Gastroesophageal sphincter (tissue), 4 donors: ENCODE measurements around the gene COX8C. TPM values are rescaled to one million over a fixed set of nuclear protein-coding genes. Genes with fewer than 3 reads are reported as not detected.

Experiments used
- ATAC-seq: fragments of 150-250 bp; one replicate; pipeline ENCODE4 v1.9.1; 2016; ENCODE audit warnings: mild to moderate bottlenecking, moderate library complexity
- H3K27ac ChIP-seq, 4 donors: fragments of 200-600 bp; sonication (generic) in 3 of 4; 1 replicate in 3 of 4; 2 replicates in 1 of 4; pipeline ENCODE4 v1.5.1; 2016 to 2019
- H3K27me3 ChIP-seq: fragments of 200-600 bp; sonication (generic); one replicate; pipeline ENCODE4 v1.5.1; 2019
- H3K36me3 ChIP-seq, 2 donors: fragments of 200-600 bp; sonication (generic); one replicate each; pipeline ENCODE4 v1.5.1; 2019; ENCODE audit warnings: control low read depth in 1 of 2
- H3K4me1 ChIP-seq, 3 donors: fragments of 200-600 bp; sonication (generic); 1 replicate in 2 of 3; 2 replicates in 1 of 3; pipeline ENCODE4 v1.5.1; 2016 to 2019; ENCODE audit warnings: control low read depth in 2 of 3
- H3K4me3 ChIP-seq, 2 donors: fragments of 200-600 bp; sonication (generic); one replicate each; pipeline ENCODE4 v1.5.1; 2019; ENCODE audit warnings: mild to moderate bottlenecking in 1 of 2, moderate library complexity in 1 of 2
- H3K9me3 ChIP-seq, 3 donors: fragments of 200-600 bp; sonication (generic); one replicate each; pipeline ENCODE4 v1.5.1; 2017 to 2019; ENCODE audit warnings: control low read depth in 2 of 3
- CTCF ChIP-seq, 4 experiments: fragments of 200-600 bp in 2 of 4; fragments of 450-650 bp in 2 of 4; sonication (generic) in 1 of 4; IDR thresholded peaks; one replicate each; pipeline ENCODE4 v1.5.1; 2017 to 2019; ENCODE audit warnings: antibody characterized with exemption in 4 of 4, mild to moderate bottlenecking in 2 of 4, moderate library complexity in 2 of 4
- EP300 ChIP-seq: sonication (generic); formaldehyde crosslinking; IDR thresholded peaks from one replicate; pipeline ENCODE4 v1.6.1; 2017; ENCODE audit warnings: antibody characterized with exemption, mild to moderate bottlenecking
- POLR2A ChIP-seq, 2 donors: fragments of 450-650 bp; IDR thresholded peaks; one replicate each; pipeline ENCODE4 v1.6.1; 2017; ENCODE audit warnings: antibody characterized with exemption in 2 of 2, mild to moderate bottlenecking in 2 of 2, moderate library complexity in 1 of 2
- POLR2AphosphoS5 ChIP-seq: sonication (generic); formaldehyde crosslinking; IDR thresholded peaks from one replicate; pipeline ENCODE4 v1.6.1; 2017; ENCODE audit warnings: antibody characterized with exemption
- WGBS, 2 donors: methylation state at CpG; one replicate each; pipeline ENCODE4 v1.1.5; 2018; ENCODE audit warnings: low coverage in 1 of 2; 5-methylcytosine and 5-hydroxymethylcytosine counted together
- total RNA-seq, 4 donors: library from RNA; depleted of rRNA; stranded (reverse); fragments of >200 nt; gene quantifications; one replicate each; pipeline ENCODE4 v1.1.0, GENCODE V29; 2016

Gene COX8C
- total RNA-seq, 4 donors from 2014 or later, result not detected

DNA sequence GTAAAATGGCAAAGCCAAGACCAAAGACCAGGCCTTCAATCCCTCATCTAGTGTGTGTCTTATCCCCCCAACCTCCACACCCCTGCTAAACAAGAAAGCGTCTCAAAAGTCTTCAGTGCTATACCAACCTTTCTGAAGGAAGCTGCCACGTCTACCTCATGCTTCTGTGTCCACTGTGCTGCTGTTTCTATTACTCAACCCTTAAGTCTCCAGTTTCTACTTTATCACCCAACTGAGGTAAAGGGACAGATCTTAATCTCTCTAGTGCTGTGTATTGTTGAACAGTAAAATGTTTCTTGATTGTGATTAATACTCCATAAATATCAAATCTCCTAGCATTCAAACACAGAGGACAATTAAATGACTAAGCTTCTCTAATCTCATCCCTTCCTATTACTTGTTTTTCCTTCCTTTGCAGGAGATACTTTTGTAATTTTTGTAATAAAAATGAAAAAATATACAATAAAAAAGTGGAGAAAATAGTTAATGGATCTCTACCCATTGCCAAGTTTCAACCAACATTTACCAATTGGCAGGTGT is 37.5 kb upstream of the COX8C start:
- TF ChIP-seq CTCF (IDR thresholded peaks at IDR 0.05), result no peak
- TF ChIP-seq POLR2AphosphoS5, result no peak
- no peak for TF ChIP-seq EP300
- no peak for TF ChIP-seq POLR2A (IDR thresholded peaks at IDR 0.05)
- no peak for ATAC-seq
- no peaks in the 10 kb centered on the region for H3K9me3 ChIP-seq
- WGBS, 2 donors, result 84 to 94% methylated on average over 2 of the region's 2 CpGs
- no peak overlapping the region for H3K4me3 ChIP-seq
- no peaks in the 10 kb centered on the region for H3K36me3 ChIP-seq
- peaks cover 0 to 43% (median 3%) of the 10 kb centered on the region in 3 donors for H3K4me1 ChIP-seq
- H3K27me3 ChIP-seq, result no peaks in the 10 kb centered on the region
- H3K27ac ChIP-seq, result no peak overlapping the region

- 77 to 82% methylated on average over 1 of the region's 1 CpG for WGBS, 2 donors
- no peaks in the 10 kb centered on the region for H3K27me3 ChIP-seq
- H3K4me3 ChIP-seq, result no peak overlapping the region
- no peak for ATAC-seq
- TF ChIP-seq POLR2AphosphoS5 (no peak), EP300 (no peak), POLR2A (IDR thresholded peaks at IDR 0.05) (no peak), CTCF (IDR thresholded peaks at IDR 0.05) (no peak)
- H3K27ac ChIP-seq, result no peak overlapping the region
- H3K9me3 ChIP-seq, result no peaks in the 10 kb centered on the region
- H3K36me3 ChIP-seq, result no peaks in the 10 kb centered on the region
- H3K4me1 ChIP-seq, result peaks cover 0 to 38% (median 3%) of the 10 kb centered on the region in 3 donors
Measured at GRCh38 chr14:93311082-93311481, 35.9 kb upstream of the COX8C start.

DNA sequence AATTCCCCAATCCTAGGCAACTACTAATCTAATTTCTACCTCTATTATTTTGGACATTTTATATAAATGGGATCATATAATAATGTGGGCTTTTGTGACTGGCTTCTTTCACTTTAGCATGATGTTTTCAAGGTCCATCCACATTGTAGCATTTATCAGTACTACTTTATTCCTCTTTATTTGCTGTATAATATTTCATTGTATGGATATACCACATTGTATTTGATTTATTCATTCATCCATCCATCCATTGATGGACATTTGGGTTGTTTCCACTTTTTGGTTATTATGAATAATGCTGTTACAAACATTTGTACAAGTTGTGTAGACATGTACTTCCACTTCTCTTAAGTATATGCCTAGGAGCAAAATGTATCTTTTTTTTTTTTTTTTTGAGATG is 31.4 kb upstream of the COX8C start:
- Histone ChIP-seq H3K27ac (no peak overlapping the region), H3K4me3 (no peak overlapping the region), H3K27me3 (no peaks in the 10 kb centered on the region), H3K4me1 (peaks cover 0 to 66% (median 7%) of the 10 kb centered on the region in 3 donors), H3K9me3 (no peaks in the 10 kb centered on the region), H3K36me3 (no peaks in the 10 kb centered on the region)
- TF ChIP-seq POLR2A (IDR thresholded peaks at IDR 0.05), result no peak
- no peak for TF ChIP-seq CTCF (IDR thresholded peaks at IDR 0.05)
- no peak for TF ChIP-seq EP300
- no peak for TF ChIP-seq POLR2AphosphoS5
- ATAC-seq, result no peak

- Histone ChIP-seq H3K27ac (no peak overlapping the region), H3K4me1 (peaks cover 0 to 59% (median 7%) of the 10 kb centered on the region in 3 donors), H3K27me3 (no peaks in the 10 kb centered on the region), H3K4me3 (no peak overlapping the region), H3K36me3 (no peaks in the 10 kb centered on the region), H3K9me3 (no peaks in the 10 kb centered on the region)
- WGBS, 2 donors, result 50 to 65% methylated on average over 3 to 4 of the region's 4 CpGs
- TF ChIP-seq POLR2A (IDR thresholded peaks at IDR 0.05), result no peak
- no peak for ATAC-seq
Measured at GRCh38 chr14:93316716-93317115, 30.3 kb upstream of the COX8C start.

DNA sequence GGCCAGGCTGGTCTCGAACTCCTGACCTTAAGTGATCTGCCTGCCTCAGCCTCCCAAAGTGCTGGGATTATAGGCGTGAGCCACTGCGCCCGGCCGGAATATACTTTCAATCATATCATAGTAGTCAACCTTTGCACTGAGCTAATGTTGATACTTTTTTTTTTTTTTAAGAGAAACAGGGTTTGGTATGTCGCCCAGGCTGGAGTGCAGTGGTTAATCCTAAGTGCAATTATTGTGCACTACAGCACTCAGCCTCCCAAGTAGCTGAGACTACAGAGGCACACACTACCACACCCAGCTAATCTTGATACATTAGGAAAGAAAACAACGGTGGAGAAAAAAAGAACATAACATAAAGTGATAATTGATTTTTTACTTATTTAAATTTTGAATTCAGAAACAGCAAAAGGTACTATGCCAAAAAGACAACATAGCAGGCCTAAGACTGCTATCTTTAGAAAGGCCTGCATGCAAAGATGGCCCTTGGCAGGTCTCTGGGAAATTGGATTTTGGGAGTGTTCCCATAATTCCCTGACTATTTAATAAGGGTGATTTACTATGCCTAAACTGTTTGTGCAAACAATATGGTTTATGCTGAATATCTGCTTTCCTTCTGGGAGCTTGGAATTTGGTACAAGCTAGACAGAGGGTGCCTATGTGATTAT is 29.6 kb upstream of the COX8C start:
- Histone ChIP-seq H3K27me3 (no peaks in the 10 kb centered on the region), H3K4me1 (peaks cover 0 to 53% (median 3%) of the 10 kb centered on the region in 3 donors), H3K36me3 (no peaks in the 10 kb centered on the region), H3K4me3 (no peak overlapping the region), H3K9me3 (no peaks in the 10 kb centered on the region), H3K27ac (no peak overlapping the region)
- ATAC-seq, result no peak
- 38 to 77% methylated on average over 1 to 7 of the region's 7 CpGs for WGBS, 2 donors
- no peak for TF ChIP-seq POLR2AphosphoS5
- no peak for TF ChIP-seq CTCF (IDR thresholded peaks at IDR 0.05)
- no peak for TF ChIP-seq POLR2A (IDR thresholded peaks at IDR 0.05)
- TF ChIP-seq EP300, result no peak
